Body of pancreas (tissue), 4 donors: Measurements from ENCODE around the gene ABCC1. TPM values are rescaled to one million over a fixed set of nuclear protein-coding genes. Genes with fewer than 3 reads are reported as not detected.

Source experiments
- ATAC-seq: fragments of 150-250 bp; one replicate; pipeline ENCODE4 v1.9.1; 2016
- DNase-seq, 4 donors: peaks; one replicate each; pipeline ENCODE4 v3.0.0-alpha.2; 2019
- H3K27ac ChIP-seq, 4 donors: fragments of 200-600 bp; sonication (generic); 1 replicate in 3 of 4; 2 replicates in 1 of 4; pipeline versions ENCODE4 v1.5.1 to v1.6.1; 2016 to 2019; ENCODE audit warnings: mild to moderate bottlenecking in 1 of 4, mixed read lengths in 1 of 4, moderate library complexity in 1 of 4
- H3K27me3 ChIP-seq, 2 donors: fragments of 200-600 bp; sonication (generic); one replicate each; pipeline ENCODE4 v1.6.0; 2016; ENCODE audit warnings: mild to moderate bottlenecking in 1 of 2
- H3K36me3 ChIP-seq, 2 donors: fragments of 200-600 bp; sonication (generic); replicated peaks in 1 of 2; 2 replicates each; pipeline ENCODE4 v1.5.1; 2016; ENCODE audit warnings: low read depth in 2 of 2; ENCODE audit not compliant: insufficient read depth in 1 of 2
- H3K4me1 ChIP-seq: fragments of 200-600 bp; sonication (generic); one replicate; pipeline ENCODE4 v1.6.0; 2016
- H3K4me3 ChIP-seq, 2 donors: fragments of 200-600 bp; sonication (generic); 1 replicate in 1 of 2; 2 replicates in 1 of 2; pipeline ENCODE4 v1.5.1; 2016 to 2019
- H3K9me3 ChIP-seq, 3 donors: fragments of 200-600 bp; sonication (generic); 1 replicate in 2 of 3; 2 replicates in 1 of 3; pipeline ENCODE4 v1.5.1; 2016
- POLR2A ChIP-seq, 3 donors: fragments of 450-650 bp; IDR thresholded peaks; one replicate each; pipeline ENCODE4 v1.6.1; 2016; ENCODE audit warnings: antibody characterized with exemption in 3 of 3, mild to moderate bottlenecking in 2 of 3
- WGBS, 2 donors: methylation state at CpG; one replicate each; pipeline ENCODE4 v1.1.5; 2017; 5-methylcytosine and 5-hydroxymethylcytosine counted together
- intact Hi-C: fragments of 100-400 bp; cut with DNase I; formaldehyde crosslinking; loops from one replicate; pipeline ENCODE4 v1.15.1; 2023
- total RNA-seq, 2 donors: library from RNA; depleted of rRNA; stranded (reverse); fragments of >200 nt; gene quantifications; one replicate each; pipeline ENCODE4 v1.1.0, GENCODE V29; 2016
- TF ChIP-seq, protein P1 (sequence below), 7 experiments: fragments of 450-650 bp in 4 of 7; fragments of 200-600 bp in 3 of 7; sonication (generic) in 3 of 7; IDR thresholded peaks; one replicate each; pipeline ENCODE4 v1.5.1; 2016 to 2019; ENCODE audit warnings: antibody characterized with exemption in 7 of 7

ABCC1 gene
- total RNA-seq, 2 donors from 2014 or later, result 12.7 to 23.1 TPM

DNA sequence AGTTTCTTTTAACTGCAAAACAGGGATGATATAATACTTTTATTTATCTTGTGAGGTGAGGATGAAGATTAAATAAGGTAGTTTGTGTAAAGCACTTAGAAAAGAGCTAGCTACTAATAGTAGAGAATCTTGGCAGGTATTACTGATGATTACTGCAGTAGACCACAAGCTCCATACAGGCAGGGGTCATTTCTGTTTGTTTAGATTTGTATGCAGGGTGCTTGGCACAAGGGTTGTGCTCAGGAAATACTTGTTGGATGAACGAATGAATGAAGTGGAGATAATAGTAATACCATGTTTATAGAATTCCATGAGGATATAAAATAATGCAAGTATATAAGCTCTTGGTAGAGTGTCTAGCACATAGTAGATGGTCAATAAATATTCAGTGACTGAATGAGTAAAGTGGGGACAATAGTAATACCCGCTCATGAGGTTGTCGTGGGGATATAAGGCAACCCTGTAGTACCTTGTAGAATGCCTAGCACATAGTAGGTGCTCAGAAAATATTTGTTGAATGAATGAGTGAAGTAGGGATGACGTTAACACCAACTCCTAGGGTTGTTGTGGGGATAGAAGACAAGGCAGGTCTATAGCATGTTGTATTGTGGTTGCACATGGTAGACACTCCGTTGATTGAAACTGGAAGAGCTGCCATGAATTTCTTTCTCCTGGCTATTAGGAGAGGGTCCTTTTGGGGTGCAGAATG lies 83.0 kb downstream of the ABCC1 start:
- 78 to 81% methylated on average over 5 of the region's 5 CpGs for WGBS, 2 donors
- H3K9me3 ChIP-seq, result no peaks in the 10 kb centered on the region
- TF ChIP-seq POLR2A (IDR thresholded peaks at IDR 0.05), result no peak
- TF ChIP-seq, protein P1, sequence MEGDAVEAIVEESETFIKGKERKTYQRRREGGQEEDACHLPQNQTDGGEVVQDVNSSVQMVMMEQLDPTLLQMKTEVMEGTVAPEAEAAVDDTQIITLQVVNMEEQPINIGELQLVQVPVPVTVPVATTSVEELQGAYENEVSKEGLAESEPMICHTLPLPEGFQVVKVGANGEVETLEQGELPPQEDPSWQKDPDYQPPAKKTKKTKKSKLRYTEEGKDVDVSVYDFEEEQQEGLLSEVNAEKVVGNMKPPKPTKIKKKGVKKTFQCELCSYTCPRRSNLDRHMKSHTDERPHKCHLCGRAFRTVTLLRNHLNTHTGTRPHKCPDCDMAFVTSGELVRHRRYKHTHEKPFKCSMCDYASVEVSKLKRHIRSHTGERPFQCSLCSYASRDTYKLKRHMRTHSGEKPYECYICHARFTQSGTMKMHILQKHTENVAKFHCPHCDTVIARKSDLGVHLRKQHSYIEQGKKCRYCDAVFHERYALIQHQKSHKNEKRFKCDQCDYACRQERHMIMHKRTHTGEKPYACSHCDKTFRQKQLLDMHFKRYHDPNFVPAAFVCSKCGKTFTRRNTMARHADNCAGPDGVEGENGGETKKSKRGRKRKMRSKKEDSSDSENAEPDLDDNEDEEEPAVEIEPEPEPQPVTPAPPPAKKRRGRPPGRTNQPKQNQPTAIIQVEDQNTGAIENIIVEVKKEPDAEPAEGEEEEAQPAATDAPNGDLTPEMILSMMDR (IDR thresholded peaks at IDR 0.05), result no peak
- H3K36me3 ChIP-seq, result peaks cover 2 to 5% of the 10 kb centered on the region in 2 donors
- intact Hi-C loops, result no loop called here
- ATAC-seq (no peak), DNase-seq (no peak)
- H3K4me3 ChIP-seq, result no peak overlapping the region
- H3K27ac ChIP-seq, result no peak overlapping the region
- peaks cover 16% of the 10 kb centered on the region for H3K4me1 ChIP-seq
- no peaks in the 10 kb centered on the region for H3K27me3 ChIP-seq

DNA sequence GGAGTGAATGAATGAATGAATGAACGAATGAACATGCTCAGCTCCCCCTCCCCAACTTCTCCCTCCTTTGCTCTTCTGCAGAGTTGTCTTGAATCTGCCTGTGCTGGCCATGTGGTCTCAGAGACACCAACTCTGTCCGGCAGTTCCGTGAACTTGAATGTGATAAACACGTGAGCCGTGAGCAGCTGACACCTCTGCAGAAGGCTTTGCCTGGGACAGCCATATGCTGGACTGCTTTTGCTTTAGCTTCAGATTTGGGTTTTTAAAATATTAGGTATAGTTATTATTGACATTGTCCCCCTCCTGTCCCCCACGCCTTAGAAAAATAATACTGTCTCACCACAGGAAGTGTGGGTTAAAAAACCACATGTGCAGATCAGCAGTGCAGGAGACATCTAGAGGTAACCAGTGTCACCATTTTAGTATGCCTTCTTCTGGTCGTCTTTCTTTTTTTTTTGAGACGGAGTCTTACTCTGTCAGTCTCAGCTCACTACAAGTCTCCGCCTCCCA lies 83.8 kb downstream of the ABCC1 start:
- DNase-seq (no peak), ATAC-seq (no peak)
- H3K9me3 ChIP-seq, result no peaks in the 10 kb centered on the region
- peaks cover 16% of the 10 kb centered on the region for H3K4me1 ChIP-seq
- H3K36me3 ChIP-seq, result peaks cover 2 to 6% of the 10 kb centered on the region in 2 donors
- TF ChIP-seq, protein P1 (IDR thresholded peaks at IDR 0.05), result no peak
- H3K27ac ChIP-seq, result no peak overlapping the region
- intact Hi-C loops, result no loop called here
- no peak overlapping the region for H3K4me3 ChIP-seq
- no peaks in the 10 kb centered on the region for H3K27me3 ChIP-seq
- WGBS, 2 donors, result 60 to 77% methylated on average over 9 of the region's 9 CpGs

DNA sequence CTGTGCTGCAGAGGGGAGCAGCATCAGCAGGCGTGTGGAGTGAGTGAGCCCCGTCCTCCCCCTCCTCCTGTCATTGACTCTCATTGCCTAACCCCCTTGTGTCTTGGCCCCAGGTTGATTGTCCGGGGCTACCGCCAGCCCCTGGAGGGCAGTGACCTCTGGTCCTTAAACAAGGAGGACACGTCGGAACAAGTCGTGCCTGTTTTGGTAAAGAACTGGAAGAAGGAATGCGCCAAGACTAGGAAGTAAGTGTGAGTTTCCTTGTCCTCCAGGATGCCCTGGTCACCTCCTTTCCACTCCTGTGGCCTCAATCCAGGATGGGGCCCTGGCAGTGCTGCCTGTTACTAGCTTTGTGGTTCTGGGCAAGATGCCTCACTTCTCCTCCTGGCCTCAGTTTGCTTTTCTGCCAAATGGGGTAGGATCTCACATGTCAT lies 87.0 kb downstream of the ABCC1 start:
- WGBS, 2 donors, result 86 to 88% methylated on average over 7 to 8 of the region's 8 CpGs
- intact Hi-C loops, result no loop called here
- no peak for TF ChIP-seq POLR2A (IDR thresholded peaks at IDR 0.05)
- TF ChIP-seq, protein P1 (IDR thresholded peaks at IDR 0.05), result no peak
- DNase-seq (no peak), ATAC-seq (no peak)
- H3K36me3 ChIP-seq, result peaks cover 2 to 6% of the 10 kb centered on the region in 2 donors
- no peaks in the 10 kb centered on the region for H3K9me3 ChIP-seq
- H3K4me1 ChIP-seq, result no peaks in the 10 kb centered on the region
- no peaks in the 10 kb centered on the region for H3K27me3 ChIP-seq
- no peak overlapping the region for H3K4me3 ChIP-seq
- no peak overlapping the region for H3K27ac ChIP-seq

DNA sequence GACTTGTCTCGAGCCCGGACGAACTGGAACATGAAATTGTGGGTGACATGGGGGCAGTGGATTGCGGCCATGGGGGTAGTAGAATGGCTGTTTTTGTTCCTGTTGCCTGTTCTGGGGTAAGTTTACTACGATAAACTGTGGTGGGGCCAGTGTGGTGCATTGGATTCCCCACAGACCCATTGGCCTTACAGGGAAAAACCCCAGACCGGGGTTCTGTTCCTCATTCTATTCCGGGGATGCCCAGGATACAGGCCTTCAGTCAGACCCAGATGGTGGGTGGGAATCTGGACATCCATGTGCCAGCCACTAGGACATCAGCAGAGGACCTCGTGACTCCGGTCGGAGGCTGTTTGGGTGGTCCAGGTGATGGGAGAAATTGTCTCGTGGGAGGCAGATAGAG lies 88.1 kb downstream of the ABCC1 start:
- H3K27ac ChIP-seq, result no peak overlapping the region
- H3K4me3 ChIP-seq, result no peak overlapping the region
- H3K36me3 ChIP-seq, result peaks cover 2 to 6% of the 10 kb centered on the region in 2 donors
- DNase-seq (no peak), ATAC-seq (no peak)
- TF ChIP-seq POLR2A (IDR thresholded peaks at IDR 0.05), result no peak
- intact Hi-C loops, result no loop called here
- H3K27me3 ChIP-seq, result no peaks in the 10 kb centered on the region
- WGBS, 2 donors, result 94% methylated on average over 9 to 11 of the region's 11 CpGs
- no peaks in the 10 kb centered on the region for H3K9me3 ChIP-seq
- H3K4me1 ChIP-seq, result no peaks in the 10 kb centered on the region

DNA sequence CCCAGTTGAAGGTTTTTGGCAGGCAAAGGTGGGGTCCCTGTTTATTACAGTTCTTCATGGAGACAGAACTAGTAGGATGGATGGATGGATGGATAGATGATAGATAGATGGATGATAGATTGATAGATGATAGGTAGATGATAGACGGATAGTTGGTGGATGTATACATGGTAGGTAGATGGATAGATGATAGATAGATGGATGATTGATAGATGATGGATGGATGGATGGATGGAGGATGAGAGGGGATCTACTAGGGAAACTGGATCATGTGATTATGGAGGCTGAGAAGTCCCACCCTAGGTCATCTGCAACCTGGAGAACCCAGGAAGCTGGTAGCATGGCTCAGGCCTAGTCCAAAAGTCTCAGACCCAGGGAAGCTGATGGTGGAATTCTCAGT lies 88.6 kb downstream of the ABCC1 start:
- DNase-seq (no peak), ATAC-seq (no peak)
- TF ChIP-seq, protein P1 (IDR thresholded peaks at IDR 0.05), result no peak
- TF ChIP-seq POLR2A (IDR thresholded peaks at IDR 0.05), result no peak
- intact Hi-C loops, result no loop called here
- 76 to 86% methylated on average over 1 of the region's 1 CpG for WGBS, 2 donors
- Histone ChIP-seq H3K4me3 (no peak overlapping the region), H3K4me1 (no peaks in the 10 kb centered on the region), H3K27me3 (no peaks in the 10 kb centered on the region), H3K9me3 (no peaks in the 10 kb centered on the region), H3K27ac (no peak overlapping the region), H3K36me3 (peaks cover 2 to 6% of the 10 kb centered on the region in 2 donors)
